HCT116 (cell line): ENCODE data around the gene DNMT3B. TPM values are rescaled to one million over a fixed set of nuclear protein-coding genes. Genes with fewer than 3 reads are reported as not detected.

Source experiments
- ATAC-seq: fragments of 200-7000 bp; cut with Tn5 transposase; 2 replicates; pipeline ENCODE4 v1.9.1; 2020; ENCODE audit warnings: mild to moderate bottlenecking, moderate library complexity
- BruUV-seq: library from RNA; stranded (reverse); fragments of 400-500 nt; replicated peaks from 2 replicates; lab custom pipeline; 2021; lab: Mats Ljungman, UMichigan
- CTCF ChIA-PET: fragments of 300-600 bp; sonication (Branson Sonifier 250); formaldehyde crosslinking; loops from one replicate; lab custom pipeline; 2021; ENCODE audit warnings: antibody characterized with exemption; lab: Charles Lee
- POLR2A ChIA-PET: fragments of 300-600, 350-600 bp; sonication (Branson Sonifier 250); formaldehyde crosslinking; loops from one replicate; lab custom pipeline; 2021; ENCODE audit warnings: antibody characterized with exemption; lab: Charles Lee
- RAD21 ChIA-PET, 2 experiments: fragments of 300-600 bp; sonication (Branson Sonifier 250); formaldehyde crosslinking; loops; one replicate each; lab custom pipeline; 2023; ENCODE audit warnings: low total read pairs in 2 of 2; ENCODE audit not compliant: uncharacterized antibody in 2 of 2, unreplicated experiment in 2 of 2, low non-redundant PET in 1 of 2; lab: Charles Lee
- DNase-seq: peaks from one replicate; pipeline ENCODE4 v3.0.0-alpha.2; 2010; ENCODE audit warnings: low read depth, low spot score
- H2AFZ ChIP-seq: fragments of 200-600 bp; shearing (Covaris generic), sonication (generic); 2 replicates; pipeline ENCODE4 v1.6.1; 2017; ENCODE audit warnings: low read depth, mixed run types, mixed read lengths, antibody characterized with exemption, low read length; ENCODE audit not compliant: poor library complexity, severe bottlenecking
- H3K27ac ChIP-seq: 2 replicates; pipeline ENCODE4 v1.5.1; 2012; ENCODE audit warnings: low read depth, low read length
- H3K27me3 ChIP-seq: fragments of 200-600 bp; sonication (generic); 2 replicates; pipeline ENCODE4 v1.6.1; 2016; ENCODE audit warnings: mixed run types, low read length, mixed read lengths; ENCODE audit not compliant: insufficient read depth
- H3K36me3 ChIP-seq, 2 experiments: fragments of 200-500 bp in 1 of 2; fragments of 200-600 bp in 1 of 2; sonication (Bioruptor generic) in 1 of 2; sonication (generic) in 1 of 2; 2 replicates each; pipeline versions ENCODE4 v1.5.1 to v1.6.1; 2014 to 2016; ENCODE audit warnings: low read length in 2 of 2, inconsistent platforms in 1 of 2, mixed read lengths in 1 of 2, mixed run types in 1 of 2; ENCODE audit not compliant: insufficient read depth in 2 of 2, control insufficient read depth in 1 of 2
- H3K4me1 ChIP-seq, 2 experiments: fragments of 200-600 bp in 1 of 2; sonication (generic) in 1 of 2; 2 replicates each; pipeline versions ENCODE4 v1.5.1 to v1.6.1; 2012 to 2017; ENCODE audit warnings: low read length in 2 of 2, inconsistent platforms in 1 of 2, mild to moderate bottlenecking in 1 of 2, mixed read lengths in 1 of 2, mixed run types in 1 of 2, moderate library complexity in 1 of 2; ENCODE audit not compliant: insufficient read depth in 2 of 2, control insufficient read depth in 1 of 2
- H3K4me2 ChIP-seq: fragments of 200-600 bp; sonication (generic); 2 replicates; pipeline ENCODE4 v1.6.1; 2017; ENCODE audit warnings: mixed run types, low read length, mixed read lengths
- H3K4me3 ChIP-seq, 2 experiments: fragments of 200-600 bp in 1 of 2; sonication (generic) in 1 of 2; replicated peaks in 1 of 2; 2 replicates each; pipeline ENCODE4 v1.5.1; 2011 to 2016; ENCODE audit warnings: low read length in 2 of 2, control low read depth in 1 of 2, low read depth in 1 of 2, mild to moderate bottlenecking in 1 of 2, mixed read lengths in 1 of 2, mixed run types in 1 of 2
- H3K79me2 ChIP-seq: fragments of 200-600 bp; sonication (generic); 2 replicates; pipeline ENCODE4 v1.6.1; 2017; ENCODE audit warnings: mild to moderate bottlenecking, mixed run types, low read length, moderate library complexity, mixed read lengths; ENCODE audit not compliant: insufficient read depth
- H3K9ac ChIP-seq: fragments of 200-600 bp; sonication (generic); 2 replicates; pipeline ENCODE4 v1.6.1; 2016; ENCODE audit warnings: low read length, mixed read lengths
- H3K9me2 ChIP-seq: fragments of 200-600 bp; sonication (generic), shearing (Covaris generic); 2 replicates; pipeline ENCODE4 v1.6.1; 2017; ENCODE audit warnings: mixed run types, mild to moderate bottlenecking, moderate library complexity; ENCODE audit not compliant: insufficient read depth
- H3K9me3 ChIP-seq, 2 experiments: fragments of 200-500 bp in 1 of 2; fragments of 200-600 bp in 1 of 2; sonication (Bioruptor generic) in 1 of 2; sonication (generic) in 1 of 2; 2 replicates each; pipeline ENCODE4 v1.6.1; 2014 to 2017; ENCODE audit warnings: low read length in 2 of 2, mixed read lengths in 2 of 2, inconsistent platforms in 1 of 2, low read depth in 1 of 2, mild to moderate bottlenecking in 1 of 2, mixed run types in 1 of 2, moderate library complexity in 1 of 2; ENCODE audit not compliant: control insufficient read depth in 1 of 2, insufficient read depth in 1 of 2
- H4K20me1 ChIP-seq: fragments of 200-600 bp; sonication (generic), shearing (Covaris generic); 2 replicates; pipeline ENCODE4 v1.6.1; 2017; ENCODE audit warnings: mixed run types, mild to moderate bottlenecking, moderate library complexity; ENCODE audit not compliant: insufficient read depth
- CEBPB ChIP-seq: IDR thresholded peaks from 2 replicates; pipeline ENCODE4 v1.6.1; 2012; ENCODE audit warnings: low read depth
- CTCF ChIP-seq, 3 experiments: fragments of 200-600 bp in 1 of 3; sonication (generic) in 1 of 3; IDR thresholded peaks in 2 of 3; conservative IDR thresholded peaks in 1 of 3; 2 replicates each; pipeline ENCODE4 v1.5.1; 2012 to 2017; ENCODE audit warnings: low read depth in 2 of 3, low read length in 2 of 3, antibody characterized with exemption in 1 of 3, borderline replicate concordance in 1 of 3, control low read depth in 1 of 3, mild to moderate bottlenecking in 1 of 3, mixed read lengths in 1 of 3, mixed run types in 1 of 3, moderate library complexity in 1 of 3; ENCODE audit not compliant: insufficient read depth in 1 of 3
- EZH2 ChIP-seq: fragments of 200-600 bp; sonication (generic); IDR thresholded peaks from 2 replicates; pipeline ENCODE4 v1.6.1; 2017; ENCODE audit warnings: antibody characterized with exemption, mixed run types
- EZH2phosphoT487 ChIP-seq: fragments of 200-600 bp; IDR thresholded peaks from 2 replicates; pipeline ENCODE4 v1.6.1; 2018; ENCODE audit warnings: antibody characterized with exemption, borderline replicate concordance
- JUND ChIP-seq: IDR thresholded peaks from 2 replicates; pipeline ENCODE4 v1.6.1; 2012
- MAX ChIP-seq: IDR thresholded peaks from 2 replicates; pipeline ENCODE4 v1.6.1; 2012
- POLR2A ChIP-seq: IDR thresholded peaks from 2 replicates; pipeline ENCODE4 v1.7.0; 2011; ENCODE audit warnings: borderline replicate concordance; ENCODE audit not compliant: insufficient read depth, insufficient read length; ENCODE audit errors: extremely low read depth
- POLR2AphosphoS5 ChIP-seq: IDR thresholded peaks from 2 replicates; pipeline ENCODE4 v1.6.1; 2011; ENCODE audit warnings: mild to moderate bottlenecking, low read depth, low read length, moderate library complexity
- REST ChIP-seq: IDR thresholded peaks from 2 replicates; pipeline ENCODE4 v1.6.1; 2012; ENCODE audit warnings: low read depth
- SP1 ChIP-seq: IDR thresholded peaks from 2 replicates; pipeline ENCODE4 v1.6.1; 2012; ENCODE audit warnings: low read depth
- SRF ChIP-seq: IDR thresholded peaks from 2 replicates; pipeline ENCODE4 v1.6.1; 2012; ENCODE audit warnings: low read depth
- TCF7L2 ChIP-seq: IDR thresholded peaks from 2 replicates; pipeline ENCODE4 v1.7.0; 2011; ENCODE audit warnings: borderline replicate concordance, inconsistent platforms; ENCODE audit not compliant: insufficient read depth, insufficient read length; ENCODE audit errors: extremely low read depth
- intact Hi-C: fragments of 100-400 bp; cut with micrococcal nuclease; formaldehyde crosslinking; loops from 2 replicates; pipeline ENCODE4 v1.10.0; 2022
- total RNA-seq: library from RNA; stranded (reverse); gene quantifications from one replicate; pipeline ENCODE4 v1.2.1, GENCODE V29; 2021; ENCODE audit not compliant: unreplicated experiment
- TF ChIP-seq, protein P1 (sequence below): IDR thresholded peaks from 2 replicates; pipeline ENCODE4 v1.6.1; 2012
- TF ChIP-seq, protein P2 (sequence below): IDR thresholded peaks from 2 replicates; pipeline ENCODE4 v1.6.1; 2011; ENCODE audit warnings: mild to moderate bottlenecking, low read length, moderate library complexity; ENCODE audit not compliant: insufficient replicate concordance; ENCODE audit errors: extremely low read depth

The DNMT3B gene
- total RNA-seq, 1 experiment from 2014 or later, result 22.2 TPM

DNA sequence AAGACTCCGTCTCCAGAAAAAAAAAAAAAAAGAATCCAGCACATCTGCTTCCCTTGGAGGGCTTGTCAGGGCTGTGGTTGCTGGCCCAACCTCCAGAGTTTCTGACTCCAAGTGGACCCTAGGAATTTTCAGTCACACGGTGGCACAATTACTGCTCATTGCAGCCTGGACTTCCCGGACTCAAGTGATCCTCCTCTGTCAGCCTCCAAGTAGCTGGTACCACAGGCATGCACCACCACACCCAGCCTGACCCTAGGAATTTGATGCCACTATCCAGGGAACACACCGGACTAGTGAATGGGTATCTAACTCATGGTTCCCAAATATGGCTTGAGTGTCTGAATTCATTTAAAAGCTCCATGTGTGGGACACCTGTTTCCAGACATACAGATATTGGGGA, 47.7 kb downstream of the DNMT3B start:
- RAD21 ChIA-PET, result no interaction called here
- no peaks in the 10 kb centered on the region for H4K20me1 ChIP-seq
- no peak overlapping the region for H3K9ac ChIP-seq
- POLR2A ChIA-PET, result no interaction called here
- ATAC-seq (no peak), DNase-seq (no peak)
- H2AFZ ChIP-seq, result no peak overlapping the region
- CTCF ChIA-PET, result no interaction called here
- no peak overlapping the region for H3K27ac ChIP-seq
- peaks cover 4 to 29% of the 10 kb centered on the region in 2 experiments; a peak in 3 of 4 replicates for H3K36me3 ChIP-seq
- H3K9me3 ChIP-seq, result no peaks in the 10 kb centered on the region
- no peak for TF ChIP-seq JUND
- TF ChIP-seq, protein P1, sequence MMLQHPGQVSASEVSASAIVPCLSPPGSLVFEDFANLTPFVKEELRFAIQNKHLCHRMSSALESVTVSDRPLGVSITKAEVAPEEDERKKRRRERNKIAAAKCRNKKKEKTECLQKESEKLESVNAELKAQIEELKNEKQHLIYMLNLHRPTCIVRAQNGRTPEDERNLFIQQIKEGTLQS, result no peak
- no peak for TF ChIP-seq CEBPB
- TF ChIP-seq, protein P2, sequence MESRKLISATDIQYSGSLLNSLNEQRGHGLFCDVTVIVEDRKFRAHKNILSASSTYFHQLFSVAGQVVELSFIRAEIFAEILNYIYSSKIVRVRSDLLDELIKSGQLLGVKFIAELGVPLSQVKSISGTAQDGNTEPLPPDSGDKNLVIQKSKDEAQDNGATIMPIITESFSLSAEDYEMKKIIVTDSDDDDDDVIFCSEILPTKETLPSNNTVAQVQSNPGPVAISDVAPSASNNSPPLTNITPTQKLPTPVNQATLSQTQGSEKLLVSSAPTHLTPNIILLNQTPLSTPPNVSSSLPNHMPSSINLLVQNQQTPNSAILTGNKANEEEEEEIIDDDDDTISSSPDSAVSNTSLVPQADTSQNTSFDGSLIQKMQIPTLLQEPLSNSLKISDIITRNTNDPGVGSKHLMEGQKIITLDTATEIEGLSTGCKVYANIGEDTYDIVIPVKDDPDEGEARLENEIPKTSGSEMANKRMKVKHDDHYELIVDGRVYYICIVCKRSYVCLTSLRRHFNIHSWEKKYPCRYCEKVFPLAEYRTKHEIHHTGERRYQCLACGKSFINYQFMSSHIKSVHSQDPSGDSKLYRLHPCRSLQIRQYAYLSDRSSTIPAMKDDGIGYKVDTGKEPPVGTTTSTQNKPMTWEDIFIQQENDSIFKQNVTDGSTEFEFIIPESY, result no peak
- no peak for TF ChIP-seq EZH2
- TF ChIP-seq REST, result no peak
- no peak for TF ChIP-seq TCF7L2
- no peak for TF ChIP-seq CTCF (IDR thresholded peaks at IDR 0.05 in 2 of 3, conservative IDR thresholded peaks at IDR 0.05 in 1 of 3; ENCODE audit: borderline replicate concordance in 1 of 3, insufficient read depth in 1 of 3, low read depth in 2 of 3, low read length in 2 of 3)
- no peak for TF ChIP-seq MAX
- no peak for TF ChIP-seq POLR2A
- no peak for TF ChIP-seq SP1
- TF ChIP-seq POLR2AphosphoS5, result no peak
- no peak for TF ChIP-seq SRF
- TF ChIP-seq EZH2phosphoT487, result no peak
- H3K4me3 ChIP-seq, result no peak overlapping the region
- no peaks in the 10 kb centered on the region for H3K79me2 ChIP-seq
- no TSS peak for BruUV-seq
- no peaks in the 10 kb centered on the region for H3K9me2 ChIP-seq
- intact Hi-C loops, result no loop called here
- no peaks in the 10 kb centered on the region for H3K4me1 ChIP-seq
- H3K27me3 ChIP-seq, result no peaks in the 10 kb centered on the region
- no peak overlapping the region for H3K4me2 ChIP-seq
